T47D (cell line): ENCODE results near the gene ADAMTS2.
A peak's percentile ranks its signal among the peaks of the same experiment; 100 is the strongest.

ENCODE experiments used
- DNase-seq, 2 experiments: peaks; one replicate each; pipeline versions ENCODE4 v3.0.0 to v3.0.0-alpha.2; 2011 to 2012; ENCODE audit warnings: low read depth in 1 of 2, low spot score in 1 of 2
- JUND ChIP-seq: IDR thresholded peaks from 2 replicates; pipeline ENCODE4 v1.6.1; 2012; ENCODE audit warnings: low read depth
- in situ Hi-C: cut with HindIII; loops from 2 replicates; pipeline ENCODE4 v1.10.0; 2016; ENCODE audit warnings: low sequenced_read_pairs, low pct_unique_long_range_greater_than_20kb

ADAMTS2 gene

GRCh38 chr5:179377421-179378115 is 32.3 kb upstream of the ADAMTS2 start:
- TF ChIP-seq JUND = no peak
- DNase-seq = peak in 1 of 2 experiments; percentile 72
- in situ Hi-C loops = no loop called here

GRCh38 chr5:179376701-179377420 is 31.6 kb upstream of the ADAMTS2 start:
- no peak for TF ChIP-seq JUND
- in situ Hi-C loops = no loop called here
- peak in 1 of 2 experiments; percentile 36 for DNase-seq

GRCh38 chr5:179375831-179376365 is 30.6 kb upstream of the ADAMTS2 start:
- no peak for DNase-seq
- in situ Hi-C loops = no loop called here
- no peak for TF ChIP-seq JUND

GRCh38 chr5:179375236-179375685 is 30.0 kb upstream of the ADAMTS2 start:
- in situ Hi-C loops = no loop called here
- DNase-seq = no peak
- TF ChIP-seq JUND = no peak

GRCh38 chr5:179374506-179375235 is 29.4 kb upstream of the ADAMTS2 start:
- no peak for TF ChIP-seq JUND

GRCh38 chr5:179373961-179374505 is 28.8 kb upstream of the ADAMTS2 start:
- no peak for DNase-seq
- in situ Hi-C loops = no loop called here

More at GRCh38 chr5:179374506-179375235, 29.4 kb upstream of the ADAMTS2 start:
- in situ Hi-C loops = no loop called here
- DNase-seq = no peak

GRCh38 chr5:179373101-179373934 is 28.1 kb upstream of the ADAMTS2 start:
- TF ChIP-seq JUND = no peak
- in situ Hi-C loops = no loop called here
- no peak for DNase-seq

More at GRCh38 chr5:179373961-179374505, 28.8 kb upstream of the ADAMTS2 start:
- TF ChIP-seq JUND = no peak

- DNase-seq = no peak
- no peak for TF ChIP-seq JUND
- in situ Hi-C loops = no loop called here
Measured at GRCh38 chr5:179371681-179372680, 26.7 kb upstream of the ADAMTS2 start.

GRCh38 chr5:179371121-179371510 is 25.9 kb upstream of the ADAMTS2 start:
- TF ChIP-seq JUND = no peak
- in situ Hi-C loops = no loop called here
- DNase-seq = no peak

GRCh38 chr5:179370490-179371120 is 25.3 kb upstream of the ADAMTS2 start:
- in situ Hi-C loops = no loop called here
- TF ChIP-seq JUND = no peak

More at GRCh38 chr5:179370490-179371120, 25.3 kb upstream of the ADAMTS2 start:
- DNase-seq = no peak
